NCI-H2227 treated with DMSO at 0.1 percent for 48 hours (cell line): ENCODE measurements around the gene ZDHHC22.
A peak's percentile ranks its signal among the peaks of the same experiment; 100 is the strongest.

Experiments
- DNase-seq: peaks from one replicate; lab custom pipeline; 2025; lab: John Stamatoyannopoulos, UW

ZDHHC22 gene

DNA sequence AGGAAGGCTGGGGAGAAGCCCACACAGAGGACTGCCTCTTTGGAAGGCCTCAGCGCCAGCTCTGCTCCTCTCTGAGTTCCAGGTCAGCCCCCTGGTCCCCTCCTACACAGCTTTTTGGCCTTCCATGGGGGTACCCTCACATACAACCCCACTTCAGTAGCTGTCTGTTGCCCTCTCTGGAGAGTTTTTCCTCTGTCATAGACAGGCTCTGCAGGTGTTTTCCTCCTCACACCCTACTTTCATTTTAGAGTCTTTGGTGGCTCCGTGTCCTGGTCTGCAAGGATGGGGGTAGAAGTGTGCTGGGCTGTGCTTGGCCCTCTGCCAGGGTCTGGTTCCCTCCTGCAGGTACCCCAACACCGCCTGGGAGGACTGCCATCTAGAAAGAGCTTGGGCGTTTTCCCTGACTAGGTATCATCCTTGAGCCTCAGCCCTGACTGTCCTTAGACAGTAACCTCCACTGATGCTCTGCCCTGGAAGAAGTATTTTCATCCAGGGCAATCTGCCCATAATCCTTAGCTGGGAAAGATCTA is 15.1 kb downstream of the ZDHHC22 start:
- no peak for DNase-seq

DNA sequence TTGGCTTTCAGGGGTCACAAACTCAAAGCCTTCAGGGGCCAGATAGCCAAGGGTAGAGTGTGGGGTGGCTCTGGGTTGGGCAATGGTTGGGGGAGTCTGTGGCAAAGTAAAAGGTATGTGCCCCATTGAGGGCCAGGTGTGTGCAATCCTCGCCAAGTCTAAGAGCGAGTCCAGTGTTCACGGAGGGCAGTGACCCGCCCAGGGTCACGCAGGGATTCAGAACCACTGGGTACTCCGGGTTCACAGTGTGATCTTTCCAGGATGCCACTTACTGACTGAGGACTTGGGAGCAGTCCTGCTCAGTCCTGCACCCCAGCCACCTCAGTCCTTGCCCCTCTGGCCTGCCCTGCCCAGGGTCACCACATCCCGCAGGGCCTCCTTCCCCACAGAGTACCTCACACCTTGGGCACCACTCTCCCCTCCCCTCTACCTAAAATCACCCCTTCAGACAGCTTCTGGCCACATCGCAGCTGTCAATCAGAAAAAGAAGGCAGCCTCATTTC is 15.7 kb downstream of the ZDHHC22 start:
- DNase-seq: no peak

- peak; percentile 11 for DNase-seq
These were observed 16.2 kb downstream of the ZDHHC22 start for GRCh38 chr14:77125281-77125801.

GRCh38 chr14:77124345-77125280 is 17.0 kb downstream of the ZDHHC22 start:
- peak; percentile 61 for DNase-seq

GRCh38 chr14:77123381-77124325 is 17.9 kb downstream of the ZDHHC22 start:
- DNase-seq: peak; percentile 45

DNA sequence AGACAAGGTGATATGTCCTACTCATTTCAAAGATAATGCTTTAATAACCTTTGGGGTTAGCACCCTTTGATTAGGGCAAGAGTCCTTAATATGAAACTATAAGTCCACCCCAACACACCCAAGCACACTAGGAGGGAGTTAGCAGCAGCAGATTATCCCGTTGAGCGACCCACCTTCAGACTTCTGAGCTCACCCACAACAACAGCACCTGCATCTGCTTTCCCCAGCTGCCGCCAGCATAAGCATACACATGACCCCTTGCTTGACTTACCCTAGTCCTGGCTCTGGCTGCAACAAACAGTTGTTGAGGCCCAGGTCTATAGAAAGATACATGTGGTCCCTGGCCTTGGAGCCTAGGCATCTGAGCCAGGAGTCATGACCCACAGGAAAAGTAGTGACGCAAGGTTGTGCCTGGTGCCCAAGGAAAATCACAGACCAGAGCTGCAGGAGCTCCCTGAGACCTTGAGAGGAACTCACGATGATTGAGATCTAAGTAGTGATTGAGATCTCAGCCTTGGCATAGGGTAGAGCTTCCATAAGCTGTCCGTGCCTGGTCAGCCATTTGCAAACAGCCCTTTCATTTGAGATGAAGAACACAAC is 19.0 kb downstream of the ZDHHC22 start:
- DNase-seq: no peak

GRCh38 chr14:77120771-77121743 is 20.5 kb downstream of the ZDHHC22 start:
- DNase-seq: peak; percentile 55

DNA sequence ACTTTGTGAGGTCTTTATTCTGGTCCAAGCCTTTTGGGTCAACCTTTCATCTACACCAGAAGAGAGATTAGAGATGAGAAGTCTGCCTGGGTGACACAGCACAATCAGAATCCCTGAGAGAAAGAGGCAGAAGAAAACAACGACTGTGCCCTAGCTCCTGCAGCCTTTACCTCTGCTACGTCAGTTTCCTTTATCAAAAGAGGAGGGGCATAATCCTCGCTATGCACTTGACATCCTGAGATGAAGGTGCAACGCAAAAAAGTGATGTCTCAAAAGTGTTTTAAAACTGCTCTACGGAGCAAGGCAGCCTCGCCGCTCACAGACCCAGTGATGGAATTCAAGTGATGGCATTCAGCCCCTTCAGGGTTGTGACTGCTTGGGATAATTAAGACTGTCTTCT is 21.7 kb downstream of the ZDHHC22 start:
- DNase-seq: no peak

DNA sequence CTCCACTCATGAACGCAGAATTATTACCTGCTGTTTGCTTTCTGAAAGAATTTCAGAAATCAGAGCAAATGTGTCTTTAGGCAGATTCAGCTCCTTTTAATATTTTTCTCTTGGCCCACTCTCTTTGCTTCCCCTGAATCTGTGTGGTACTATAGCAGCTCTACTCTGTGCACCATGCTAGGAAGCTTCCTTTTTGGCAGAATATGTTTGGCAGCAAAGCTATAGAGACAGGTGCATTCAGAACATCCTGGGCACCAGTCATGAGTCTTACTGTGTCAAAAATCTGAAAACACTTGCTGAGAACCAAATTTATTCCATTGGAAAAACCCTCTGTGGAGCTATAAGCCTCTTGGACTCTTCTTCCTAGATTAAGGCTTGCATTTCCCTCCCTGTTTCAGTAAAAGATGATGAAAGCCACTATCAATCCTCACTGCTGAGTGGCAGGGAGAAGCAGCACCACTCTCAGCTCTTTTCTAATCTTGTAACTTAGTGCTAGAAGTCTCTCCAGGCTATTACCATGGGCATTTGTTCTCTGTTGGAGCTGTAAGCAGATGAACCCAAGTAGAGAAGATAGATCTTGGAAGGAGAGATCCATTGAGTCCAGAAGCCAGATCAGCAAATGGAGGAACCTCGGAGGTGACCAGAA is 25.3 kb downstream of the ZDHHC22 start:
- DNase-seq: no peak

DNA sequence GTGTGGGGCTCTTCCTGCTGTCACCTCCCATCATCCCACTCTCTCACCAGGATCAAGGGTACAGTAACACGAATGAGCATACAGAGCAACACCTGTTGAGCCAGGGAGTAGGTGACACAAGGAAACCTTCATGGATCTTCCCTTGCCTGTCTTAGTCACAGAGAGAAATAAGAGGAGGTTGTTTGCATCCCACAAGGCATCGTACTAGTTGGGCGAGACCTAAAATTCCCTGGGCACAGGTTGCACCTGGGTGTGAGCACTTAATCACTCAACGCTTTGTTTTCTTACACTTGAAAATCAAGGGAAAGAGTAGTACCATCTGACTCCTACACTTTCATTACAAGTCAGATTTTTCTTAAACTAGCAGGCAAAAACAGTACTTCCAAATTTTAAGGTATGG is 27.0 kb downstream of the ZDHHC22 start:
- DNase-seq: no peak

DNA sequence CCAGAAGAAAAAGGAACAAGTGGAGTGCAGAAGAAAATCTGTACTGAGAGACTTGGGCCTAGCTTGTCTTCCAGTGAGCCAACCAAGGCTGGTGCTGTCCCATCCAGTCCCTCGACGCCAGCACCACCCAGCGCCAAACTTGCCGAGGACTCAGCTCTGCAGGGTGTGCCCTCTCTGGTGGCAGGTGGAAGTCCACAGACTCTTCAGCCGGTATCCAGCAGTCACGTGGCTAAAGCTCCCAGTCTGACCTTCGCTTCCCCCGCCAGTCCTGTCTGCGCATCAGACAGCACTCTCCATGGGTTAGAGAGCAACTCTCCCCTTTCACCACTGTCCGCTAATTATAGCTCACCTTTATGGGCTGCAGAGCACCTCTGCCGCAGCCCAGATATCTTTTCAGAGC is 27.9 kb downstream of the ZDHHC22 start:
- no peak for DNase-seq

GRCh38 chr14:77111021-77111420 is 30.6 kb downstream of the ZDHHC22 start:
- DNase-seq: no peak

DNA sequence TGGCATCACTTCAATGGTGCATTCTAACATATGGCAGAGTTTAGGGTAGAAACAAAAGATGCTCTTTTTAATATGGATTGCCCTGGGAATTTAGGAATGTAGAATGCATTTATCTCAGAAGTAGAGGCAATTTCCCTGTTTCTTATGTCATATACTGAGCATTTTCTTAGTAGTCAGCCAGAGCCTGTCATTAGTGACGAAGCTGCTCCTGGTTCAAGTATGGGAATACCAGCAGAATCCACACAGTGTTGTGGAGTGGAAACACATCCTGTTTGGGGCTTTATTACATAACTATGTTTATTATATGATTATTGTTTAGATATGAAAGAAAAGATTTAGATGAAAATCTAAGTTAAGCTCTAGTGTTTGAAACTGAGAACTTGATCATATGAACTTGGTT is 31.3 kb downstream of the ZDHHC22 start:
- no peak for DNase-seq

DNA sequence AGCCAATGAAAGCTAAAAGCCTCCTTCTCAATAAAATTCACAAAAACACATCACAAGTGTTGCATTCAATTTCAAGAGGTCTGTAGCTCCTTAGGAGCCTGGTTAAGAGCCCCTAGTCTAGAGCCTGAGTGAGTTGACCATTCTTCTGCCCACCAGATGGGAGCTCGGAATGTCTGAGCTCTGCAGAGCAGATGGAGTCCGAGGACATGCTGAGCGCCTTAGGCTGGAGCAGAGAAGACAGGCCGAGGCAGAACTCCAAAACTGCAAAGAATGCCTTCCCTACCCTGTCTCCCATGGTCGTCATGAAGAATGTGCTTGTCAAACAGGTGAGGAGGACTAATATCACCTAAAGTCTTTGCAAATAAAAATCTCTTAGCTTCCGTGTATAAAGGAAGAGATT is 31.9 kb downstream of the ZDHHC22 start:
- DNase-seq: no peak

GRCh38 chr14:77108753-77109152 is 32.8 kb downstream of the ZDHHC22 start:
- DNase-seq: no peak

GRCh38 chr14:77107228-77107627 is 34.4 kb downstream of the ZDHHC22 start:
- DNase-seq: no peak

DNA sequence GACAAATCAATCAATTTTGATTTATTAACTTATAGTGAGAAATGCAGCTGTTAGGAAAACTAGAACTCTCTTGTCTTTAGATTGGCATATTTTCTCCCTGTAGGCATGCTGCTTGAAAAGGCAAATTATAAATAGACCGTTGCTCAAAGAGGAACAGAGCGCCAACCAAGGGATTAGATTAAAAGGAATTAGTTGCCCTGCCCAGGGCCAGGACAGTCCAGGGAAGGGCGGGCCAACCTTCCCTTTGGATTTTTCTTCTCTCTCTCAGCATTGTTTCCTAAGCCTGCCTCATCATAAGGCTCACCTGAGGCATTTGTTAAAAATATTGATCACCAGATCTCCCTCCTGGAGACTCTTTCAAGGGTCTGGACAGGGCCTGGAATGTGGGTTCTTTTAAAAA is 34.9 kb downstream of the ZDHHC22 start:
- DNase-seq: no peak

DNA sequence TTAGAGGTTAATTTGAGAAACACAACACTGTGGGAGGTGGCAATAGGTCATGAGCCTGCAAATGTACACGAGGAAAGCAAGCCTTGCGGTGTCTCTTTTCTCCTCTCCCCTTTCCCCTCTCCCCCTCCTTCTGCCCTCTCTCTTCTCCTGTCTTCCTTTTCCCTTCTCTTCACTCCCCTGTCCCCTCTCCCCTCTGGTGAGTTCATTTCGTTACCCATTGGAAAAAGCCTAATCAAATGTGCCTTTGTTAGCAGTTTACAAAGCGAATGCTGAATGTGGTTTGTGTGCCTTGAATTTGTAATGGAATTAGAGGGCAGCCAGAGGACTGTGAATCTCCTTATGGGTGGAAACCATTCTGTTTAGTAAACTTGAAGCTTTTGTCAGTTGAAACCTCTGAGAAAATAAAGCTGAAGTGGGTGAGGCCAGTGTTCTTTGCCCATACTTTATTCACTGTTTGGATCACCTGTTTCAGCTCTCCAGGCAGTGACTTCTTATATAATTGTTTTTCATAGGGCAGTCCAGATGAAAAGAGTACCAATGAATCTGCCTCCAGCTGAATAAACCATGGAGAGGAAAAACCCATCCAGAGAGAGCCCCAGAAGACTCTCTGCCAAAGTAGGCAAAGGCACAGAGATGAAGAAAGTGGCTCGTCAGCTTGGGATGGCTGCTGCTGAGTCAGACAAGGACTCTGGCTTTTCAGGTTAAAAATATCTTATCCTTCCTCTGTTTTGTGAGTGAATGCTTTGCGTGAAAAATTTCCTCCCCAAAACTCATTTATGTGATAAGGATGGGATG is 36.2 kb downstream of the ZDHHC22 start:
- DNase-seq: no peak

- no peak for DNase-seq
These were observed 37.2 kb downstream of the ZDHHC22 start for GRCh38 chr14:77104393-77104792.
